GM12801 (cell line): ENCODE data around the gene DHX32.
"Not testable (repeated sequence)": the region's sequence is repeated elsewhere in the genome, so short reads cannot be mapped to it uniquely, and the experiment has no call there.

Source experiments
- TF ChIP-seq, protein P1 (sequence below): IDR thresholded peaks from one replicate; pipeline ENCODE4 v1.5.1; 2011; ENCODE audit warnings: control low read depth; ENCODE audit not compliant: insufficient read length; ENCODE audit errors: extremely low read depth

DHX32 gene

DNA sequence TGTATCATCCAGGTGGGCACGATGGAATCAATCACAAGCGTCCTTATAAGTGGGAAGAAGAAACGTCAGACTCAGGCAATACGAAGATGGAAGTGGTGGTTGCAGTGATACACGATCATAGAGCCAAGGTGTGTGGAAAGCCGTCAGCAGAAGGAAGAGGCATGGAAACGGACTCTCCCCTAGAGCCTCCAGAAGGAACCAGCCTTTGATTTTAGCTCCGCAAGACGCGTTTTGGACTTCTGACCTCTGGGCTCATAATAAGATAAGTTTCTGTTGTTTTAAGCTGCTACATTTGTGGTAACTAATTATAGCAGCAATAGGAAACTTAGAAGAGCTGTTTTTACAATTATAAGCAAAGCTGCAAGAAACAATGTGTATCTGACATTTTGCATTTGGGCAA is 30.1 kb upstream of the DHX32 start:
- TF ChIP-seq, protein P1, sequence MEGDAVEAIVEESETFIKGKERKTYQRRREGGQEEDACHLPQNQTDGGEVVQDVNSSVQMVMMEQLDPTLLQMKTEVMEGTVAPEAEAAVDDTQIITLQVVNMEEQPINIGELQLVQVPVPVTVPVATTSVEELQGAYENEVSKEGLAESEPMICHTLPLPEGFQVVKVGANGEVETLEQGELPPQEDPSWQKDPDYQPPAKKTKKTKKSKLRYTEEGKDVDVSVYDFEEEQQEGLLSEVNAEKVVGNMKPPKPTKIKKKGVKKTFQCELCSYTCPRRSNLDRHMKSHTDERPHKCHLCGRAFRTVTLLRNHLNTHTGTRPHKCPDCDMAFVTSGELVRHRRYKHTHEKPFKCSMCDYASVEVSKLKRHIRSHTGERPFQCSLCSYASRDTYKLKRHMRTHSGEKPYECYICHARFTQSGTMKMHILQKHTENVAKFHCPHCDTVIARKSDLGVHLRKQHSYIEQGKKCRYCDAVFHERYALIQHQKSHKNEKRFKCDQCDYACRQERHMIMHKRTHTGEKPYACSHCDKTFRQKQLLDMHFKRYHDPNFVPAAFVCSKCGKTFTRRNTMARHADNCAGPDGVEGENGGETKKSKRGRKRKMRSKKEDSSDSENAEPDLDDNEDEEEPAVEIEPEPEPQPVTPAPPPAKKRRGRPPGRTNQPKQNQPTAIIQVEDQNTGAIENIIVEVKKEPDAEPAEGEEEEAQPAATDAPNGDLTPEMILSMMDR = no peak

DNA sequence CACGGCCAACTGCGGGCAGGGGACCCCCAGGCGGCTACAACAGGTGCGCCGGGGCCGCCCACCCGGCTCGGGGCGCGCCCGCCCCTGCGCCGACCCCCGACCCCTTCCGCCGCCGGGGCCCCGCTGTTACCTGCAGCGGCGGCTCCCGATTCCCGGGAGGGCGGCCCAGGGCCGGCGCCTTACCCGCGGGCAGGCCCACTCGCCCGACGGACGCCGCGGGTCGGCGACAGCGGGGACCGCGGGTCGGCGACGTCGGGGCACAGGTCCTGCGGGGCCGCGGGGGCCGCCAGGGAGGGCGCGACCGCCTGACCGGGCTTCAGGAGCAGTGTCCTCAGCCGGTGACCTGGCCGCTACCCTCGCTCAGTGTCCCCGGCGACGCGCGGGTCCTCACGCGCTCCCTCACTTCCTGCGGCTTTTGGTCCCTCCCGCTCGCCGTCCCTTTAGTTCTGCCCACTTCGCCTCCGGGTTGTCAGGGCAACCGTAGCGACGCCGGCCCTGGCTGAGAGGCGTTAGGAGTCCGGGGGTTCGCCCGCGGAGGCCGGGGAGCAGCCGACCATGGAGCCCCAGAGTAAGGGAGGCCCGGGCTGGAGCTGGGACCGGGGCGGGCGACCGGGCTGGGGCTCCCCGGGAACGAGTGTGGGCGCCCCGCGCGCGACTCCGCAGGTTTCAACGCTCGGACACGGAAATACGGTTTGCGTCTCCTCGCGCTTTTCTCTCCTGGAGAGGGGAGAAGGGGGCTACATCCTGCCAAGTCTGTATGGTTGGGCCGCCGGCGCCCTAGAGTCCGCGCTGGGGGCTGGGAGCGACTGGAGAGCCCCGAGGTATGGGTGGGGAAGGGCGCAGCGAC is 15.2 kb upstream of the DHX32 start, which contains the start of gene FANK1:
Gene FANK1, plus strand, starts transcription at position 477 of the 847 bp plus-strand sequence. Its CDS starts 79 bp downstream, at position 556.
- TF ChIP-seq, protein P1 = not testable (repeated sequence)

DNA sequence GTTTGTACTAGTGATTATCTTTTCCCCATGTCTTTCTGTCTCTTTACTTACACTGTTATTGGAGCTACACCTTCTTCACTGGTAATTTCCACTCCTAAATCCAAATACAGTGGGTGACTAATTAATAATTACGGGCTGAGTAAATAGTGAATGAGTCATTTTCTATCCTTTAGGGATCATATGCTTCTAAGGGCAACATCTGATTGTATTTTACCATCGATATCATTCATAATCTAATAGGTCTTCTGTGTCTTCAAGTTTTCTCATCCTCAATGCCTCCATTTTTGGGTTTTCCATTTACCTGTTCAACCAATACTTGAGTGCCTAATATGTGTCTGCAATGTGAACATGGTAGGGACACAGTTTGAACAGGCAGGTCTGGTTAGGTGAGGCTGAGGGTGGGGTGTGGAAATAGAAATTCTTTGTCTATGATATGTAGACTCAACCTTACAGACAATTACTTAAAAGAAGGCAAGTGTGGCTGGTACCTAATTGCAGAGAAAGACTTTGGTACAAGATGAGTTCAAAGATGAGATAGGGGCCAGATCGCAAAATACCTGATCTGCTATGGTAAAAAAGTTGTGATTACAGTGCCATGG is 5.9 kb upstream of the DHX32 start:
- TF ChIP-seq, protein P1 = no peak

DNA sequence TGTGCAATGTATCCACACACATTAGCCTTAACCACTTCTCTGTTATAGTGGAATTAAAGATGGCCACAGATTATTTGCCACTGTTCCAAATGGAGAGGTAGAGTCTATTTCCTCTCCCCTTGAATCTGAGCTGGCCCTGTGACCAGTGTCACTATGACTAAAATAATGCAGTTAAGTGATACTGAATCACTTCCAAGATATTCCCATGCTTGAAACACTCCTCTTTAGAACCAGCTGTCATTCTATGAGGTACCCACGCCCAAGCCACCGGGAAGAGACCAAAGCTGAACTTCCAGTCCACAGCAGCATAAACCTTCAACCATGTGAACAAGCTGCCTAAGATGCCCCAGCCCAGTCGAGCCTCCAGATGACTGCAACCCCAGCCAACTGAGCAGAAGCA is 2.1 kb upstream of the DHX32 start:
- TF ChIP-seq, protein P1 = no peak

GRCh38 chr10:125882596-125882995 is 1.5 kb upstream of the DHX32 start:
- TF ChIP-seq, protein P1 = no peak

GRCh38 chr10:125880719-125881118 is 373 bp downstream of the DHX32 start:
- TF ChIP-seq, protein P1 = no peak

GRCh38 chr10:125878957-125879835 is 1.9 kb downstream of the DHX32 start:
- TF ChIP-seq, protein P1 = no peak
